GM19397 (cell line): Measurements from ENCODE around the gene PTGDR2.

Experiments used
- ATAC-seq: cut with Tn5 transposase; IDR thresholded peaks from one replicate; pipeline ENCODE4 v1.9.1; 2021; ENCODE audit warnings: mild to moderate bottlenecking, moderate library complexity; ENCODE audit not compliant: unreplicated experiment

PTGDR2 gene

GRCh38 chr11:60874421-60875365, 18.9 kb upstream of the PTGDR2 start:
- ATAC-seq, result no peak

- ATAC-seq, result no peak
Observed at GRCh38 chr11:60873533-60873932, 17.8 kb upstream of the PTGDR2 start.

GRCh38 chr11:60872961-60873524, 17.3 kb upstream of the PTGDR2 start:
- no peak for ATAC-seq

- no peak for ATAC-seq
Observed at GRCh38 chr11:60872124-60872960, 16.6 kb upstream of the PTGDR2 start.

GRCh38 chr11:60871378-60872061, 15.8 kb upstream of the PTGDR2 start:
- no peak for ATAC-seq

- ATAC-seq, result no peak
Observed at GRCh38 chr11:60870733-60871377, 15.1 kb upstream of the PTGDR2 start.

- ATAC-seq, result no peak
Observed at GRCh38 chr11:60870276-60870675, 14.5 kb upstream of the PTGDR2 start.

- no peak for ATAC-seq
Observed at GRCh38 chr11:60869451-60869825, 13.7 kb upstream of the PTGDR2 start.

- ATAC-seq, result no peak
Observed at GRCh38 chr11:60868682-60869450, 13.1 kb upstream of the PTGDR2 start.

GRCh38 chr11:60867871-60868681, 12.3 kb upstream of the PTGDR2 start:
- ATAC-seq, result no peak

GRCh38 chr11:60866911-60867870, 11.4 kb upstream of the PTGDR2 start, which contains the start of gene ZP1:
ZP1 (plus strand) TSS chr11:60867542; CDS start chr11:60867562, 20 bp downstream.
- ATAC-seq, result no peak

- no peak for ATAC-seq
Observed at GRCh38 chr11:60864856-60865513, 9.2 kb upstream of the PTGDR2 start.

GRCh38 chr11:60863550-60864521, 8.1 kb upstream of the PTGDR2 start:
- ATAC-seq, result no peak

- no peak for ATAC-seq
Observed at GRCh38 chr11:60862171-60862570, 6.4 kb upstream of the PTGDR2 start.

GRCh38 chr11:60860943-60861342, 5.2 kb upstream of the PTGDR2 start:
- ATAC-seq, result no peak
